DMS153 treated with DMSO at 0.1 percent for 48 hours (cell line): ENCODE data around the gene CASZ1.

Experiments used
- DNase-seq: peaks from one replicate; lab custom pipeline; 2025; ENCODE audit not compliant: unreplicated experiment; lab: John Stamatoyannopoulos, UW

CASZ1 gene

GRCh38 chr1:10640843-10641553 is 155.4 kb downstream of the CASZ1 start:
- no peak for DNase-seq

- peak; percentile 76 for DNase-seq
Measured at GRCh38 chr1:10639775-10640578, 156.5 kb downstream of the CASZ1 start.

- no peak for DNase-seq
Measured at GRCh38 chr1:10639011-10639774, 157.3 kb downstream of the CASZ1 start.

- DNase-seq: no peak
Measured at GRCh38 chr1:10638559-10639005, 157.9 kb downstream of the CASZ1 start.

- DNase-seq: no peak
Measured at GRCh38 chr1:10637834-10638558, 158.4 kb downstream of the CASZ1 start.

GRCh38 chr1:10637400-10637799 is 159.0 kb downstream of the CASZ1 start:
- DNase-seq: peak; percentile 12

- DNase-seq: no peak
Measured at GRCh38 chr1:10635992-10636391, 160.5 kb downstream of the CASZ1 start.

GRCh38 chr1:10635085-10635896 is 161.2 kb downstream of the CASZ1 start:
- DNase-seq: peak; percentile 25

GRCh38 chr1:10634428-10635084 is 161.9 kb downstream of the CASZ1 start:
- no peak for DNase-seq

- no peak for DNase-seq
Measured at GRCh38 chr1:10634075-10634427, 162.4 kb downstream of the CASZ1 start.

GRCh38 chr1:10633416-10633815 is 163.0 kb downstream of the CASZ1 start:
- DNase-seq: no peak

GRCh38 chr1:10632691-10633090 is 163.8 kb downstream of the CASZ1 start:
- DNase-seq: no peak

GRCh38 chr1:10631811-10632593 is 164.4 kb downstream of the CASZ1 start:
- DNase-seq: peak; percentile 15

- peak; percentile 34 for DNase-seq
Measured at GRCh38 chr1:10631121-10631810, 165.2 kb downstream of the CASZ1 start.

GRCh38 chr1:10630661-10631120 is 165.8 kb downstream of the CASZ1 start:
- DNase-seq: no peak

GRCh38 chr1:10629816-10630571 is 166.5 kb downstream of the CASZ1 start:
- DNase-seq: no peak

- no peak for DNase-seq
Measured at GRCh38 chr1:10629091-10629815, 167.2 kb downstream of the CASZ1 start.
